Smooth muscle cell (in vitro differentiated cells): ENCODE results near the gene SRPK2. TPM values are rescaled to one million over a fixed set of nuclear protein-coding genes. Genes with fewer than 3 reads are reported as not detected.
"Not testable (repeated sequence)": the region's sequence is repeated elsewhere in the genome, so short reads cannot be mapped to it uniquely, and the experiment has no call there.

Source experiments
- DNase-seq: peaks from one replicate; lab custom pipeline; 2025; ENCODE audit not compliant: unreplicated experiment; lab: John Stamatoyannopoulos, UW
- H2AFZ ChIP-seq: fragments of 200-600 bp; sonication (generic); 2 replicates; pipeline ENCODE4 v1.6.0; 2016; ENCODE audit warnings: antibody characterized with exemption, low read depth, mild to moderate bottlenecking
- H3F3A ChIP-seq: fragments of 200-600 bp; sonication (generic); 2 replicates; pipeline ENCODE4 v1.6.0; 2017; ENCODE audit warnings: antibody characterized with exemption, low read depth
- H3K27ac ChIP-seq: fragments of 200-600 bp; sonication (generic); 2 replicates; pipeline ENCODE4 v1.5.1; 2016; ENCODE audit warnings: low read depth, mild to moderate bottlenecking
- H3K27me3 ChIP-seq: fragments of 200-600 bp; sonication (generic); 2 replicates; pipeline ENCODE4 v1.6.1; 2016; ENCODE audit warnings: low read depth, mild to moderate bottlenecking
- H3K36me3 ChIP-seq: fragments of 200-600 bp; sonication (generic); 2 replicates; pipeline ENCODE4 v1.5.1; 2016; ENCODE audit warnings: low read depth
- H3K4me1 ChIP-seq: fragments of 200-600 bp; sonication (generic); 2 replicates; pipeline ENCODE4 v1.5.1; 2016; ENCODE audit warnings: low read depth
- H3K4me2 ChIP-seq: fragments of 200-600 bp; sonication (generic); 2 replicates; pipeline ENCODE4 v1.6.0; 2016; ENCODE audit warnings: mild to moderate bottlenecking
- H3K4me3 ChIP-seq: fragments of 200-600 bp; sonication (generic); 2 replicates; pipeline ENCODE4 v1.5.1; 2016; ENCODE audit warnings: mild to moderate bottlenecking
- H3K79me2 ChIP-seq: fragments of 200-600 bp; sonication (generic); 2 replicates; pipeline ENCODE4 v1.6.0; 2016; ENCODE audit warnings: low read depth, mild to moderate bottlenecking
- H3K9ac ChIP-seq: fragments of 200-600 bp; sonication (generic); 2 replicates; pipeline ENCODE4 v1.6.0; 2016; ENCODE audit warnings: low read depth
- H3K9me3 ChIP-seq: fragments of 200-600 bp; sonication (generic); replicated peaks from 2 replicates; pipeline ENCODE4 v1.5.1; 2016; ENCODE audit warnings: low read depth
- H4K20me1 ChIP-seq: fragments of 200-600 bp; sonication (generic); 2 replicates; pipeline ENCODE4 v1.6.0; 2016; ENCODE audit warnings: low read depth
- CTCF ChIP-seq: fragments of 200-600 bp; sonication (generic); IDR thresholded peaks from 2 replicates; pipeline ENCODE4 v1.5.1; 2017; ENCODE audit warnings: borderline replicate concordance, mild to moderate bottlenecking, antibody characterized with exemption; ENCODE audit not compliant: insufficient read depth, poor library complexity, severe bottlenecking
- WGBS: methylation state at CpG from one replicate; pipeline ENCODE4 v1.1.7; 2016; ENCODE audit warnings: low lambda C conversion rate; 5-methylcytosine and 5-hydroxymethylcytosine counted together
- polyA plus RNA-seq: library from polyadenylated mRNA; unstranded; fragments of >200 nt; fragmentation: Nextera tagmentation; extraction: Ambion mirVana; gene quantifications from 2 replicates; pipeline ENCODE4 v1.2.1, GENCODE V29; 2016
- total RNA-seq: library from RNA; depleted of rRNA; stranded (reverse); fragments of >200 nt; gene quantifications from 2 replicates; pipeline ENCODE4 v1.2.3, GENCODE V29; 2014

Gene SRPK2
- total and polyA plus RNA-seq, 2 experiments from 2014 or later: 21.9 to 28.0 TPM

- peaks cover 77% of the 10 kb centered on the region for H4K20me1 ChIP-seq
- DNase-seq: no peak
- H3K4me1 ChIP-seq: no peaks in the 10 kb centered on the region
- peaks cover 5% of the 10 kb centered on the region for H3F3A ChIP-seq
- no peaks in the 10 kb centered on the region for H3K36me3 ChIP-seq
- TF ChIP-seq CTCF: no peak
- peaks cover 76% of the 10 kb centered on the region for H3K79me2 ChIP-seq
- H3K4me2 ChIP-seq: no peak overlapping the region
- H3K27me3 ChIP-seq: no peaks in the 10 kb centered on the region
- no peaks in the 10 kb centered on the region for H3K9me3 ChIP-seq
- no peak overlapping the region for H3K9ac ChIP-seq
- 86% methylated on average over 1 of the region's 1 CpG for WGBS
- H3K27ac ChIP-seq: peak overlapping the region; percentile 5
- no peak overlapping the region for H2AFZ ChIP-seq
- H3K4me3 ChIP-seq: no peak overlapping the region
These were observed 92.9 kb downstream of the SRPK2 start for GRCh38 chr7:105295596-105296352.

- not testable (repeated sequence) for H3K9ac ChIP-seq, H3K36me3 ChIP-seq, DNase-seq, H3K27me3 ChIP-seq, H3K4me3 ChIP-seq, H3K27ac ChIP-seq, H2AFZ ChIP-seq, H3F3A ChIP-seq, H3K4me1 ChIP-seq, H3K9me3 ChIP-seq, H3K4me2 ChIP-seq
- WGBS: 92% methylated on average over 6 of the region's 6 CpGs
- Histone ChIP-seq H3K79me2 (peaks cover 71% of the 10 kb centered on the region), H4K20me1 (peaks cover 77% of the 10 kb centered on the region)
These were observed 94.2 kb downstream of the SRPK2 start for GRCh38 chr7:105294482-105294881.

GRCh38 chr7:105289704-105290103, 99.0 kb downstream of the SRPK2 start:
- H3K4me1 ChIP-seq: no peaks in the 10 kb centered on the region
- no peaks in the 10 kb centered on the region for H3K36me3 ChIP-seq
- no peak overlapping the region for H3K27ac ChIP-seq
- H3F3A ChIP-seq: no peaks in the 10 kb centered on the region
- H3K4me2 ChIP-seq: no peak overlapping the region
- no peaks in the 10 kb centered on the region for H3K27me3 ChIP-seq
- no peak overlapping the region for H3K9ac ChIP-seq
- H2AFZ ChIP-seq: no peak overlapping the region
- H3K79me2 ChIP-seq: peaks cover 66% of the 10 kb centered on the region
- DNase-seq: no peak
- H3K4me3 ChIP-seq: no peak overlapping the region
- no peaks in the 10 kb centered on the region for H3K9me3 ChIP-seq
- TF ChIP-seq CTCF: no peak
- WGBS: 97% methylated on average over 3 of the region's 3 CpGs
- H4K20me1 ChIP-seq: peaks cover 78% of the 10 kb centered on the region

- no peaks in the 10 kb centered on the region for H3K27me3 ChIP-seq
- 99% methylated on average over 3 of the region's 3 CpGs for WGBS
- no peak overlapping the region for H2AFZ ChIP-seq
- peaks cover 69% of the 10 kb centered on the region for H3K79me2 ChIP-seq
- H3F3A ChIP-seq: no peaks in the 10 kb centered on the region
- H3K4me2 ChIP-seq: no peak overlapping the region
- H3K4me3 ChIP-seq: no peak overlapping the region
- no peaks in the 10 kb centered on the region for H3K36me3 ChIP-seq
- H3K9me3 ChIP-seq: no peaks in the 10 kb centered on the region
- DNase-seq: no peak
- H3K27ac ChIP-seq: no peak overlapping the region
- no peak for TF ChIP-seq CTCF
- peaks cover 86% of the 10 kb centered on the region for H4K20me1 ChIP-seq
- no peak overlapping the region for H3K9ac ChIP-seq
- no peaks in the 10 kb centered on the region for H3K4me1 ChIP-seq
These were observed 102.3 kb downstream of the SRPK2 start for GRCh38 chr7:105286441-105286840.
